ENCODE results near the gene LRRC73.
"Not testable (repeated sequence)": the region's sequence is repeated elsewhere in the genome, so short reads cannot be mapped to it uniquely, and the experiment has no call there.

GRCh38 chr6:43458154-43458553 is 52.0 kb downstream of the LRRC73 start:
- TF ChIP-seq POLR2A (IDR thresholded peaks at IDR 0.05; ENCODE audit: low read depth, low read length); PAX5 (IDR thresholded peaks at IDR 0.05; ENCODE audit: insufficient read depth, low read length, severe bottlenecking); POLR2AphosphoS5 (IDR thresholded peaks at IDR 0.05; ENCODE audit: low read depth, low read length); SPI1 (IDR thresholded peaks at IDR 0.05; ENCODE audit: low read depth, low read length): not testable (repeated sequence)

Data from GM12891 (cell line).